ENCODE data around the gene KYAT1. TPM values are rescaled to one million over a fixed set of nuclear protein-coding genes. Genes with fewer than 3 reads are reported as not detected.

The KYAT1 gene
- total and polyA plus RNA-seq, 8 donors = 6.2 to 9.6 (median 7.2) TPM

DNA sequence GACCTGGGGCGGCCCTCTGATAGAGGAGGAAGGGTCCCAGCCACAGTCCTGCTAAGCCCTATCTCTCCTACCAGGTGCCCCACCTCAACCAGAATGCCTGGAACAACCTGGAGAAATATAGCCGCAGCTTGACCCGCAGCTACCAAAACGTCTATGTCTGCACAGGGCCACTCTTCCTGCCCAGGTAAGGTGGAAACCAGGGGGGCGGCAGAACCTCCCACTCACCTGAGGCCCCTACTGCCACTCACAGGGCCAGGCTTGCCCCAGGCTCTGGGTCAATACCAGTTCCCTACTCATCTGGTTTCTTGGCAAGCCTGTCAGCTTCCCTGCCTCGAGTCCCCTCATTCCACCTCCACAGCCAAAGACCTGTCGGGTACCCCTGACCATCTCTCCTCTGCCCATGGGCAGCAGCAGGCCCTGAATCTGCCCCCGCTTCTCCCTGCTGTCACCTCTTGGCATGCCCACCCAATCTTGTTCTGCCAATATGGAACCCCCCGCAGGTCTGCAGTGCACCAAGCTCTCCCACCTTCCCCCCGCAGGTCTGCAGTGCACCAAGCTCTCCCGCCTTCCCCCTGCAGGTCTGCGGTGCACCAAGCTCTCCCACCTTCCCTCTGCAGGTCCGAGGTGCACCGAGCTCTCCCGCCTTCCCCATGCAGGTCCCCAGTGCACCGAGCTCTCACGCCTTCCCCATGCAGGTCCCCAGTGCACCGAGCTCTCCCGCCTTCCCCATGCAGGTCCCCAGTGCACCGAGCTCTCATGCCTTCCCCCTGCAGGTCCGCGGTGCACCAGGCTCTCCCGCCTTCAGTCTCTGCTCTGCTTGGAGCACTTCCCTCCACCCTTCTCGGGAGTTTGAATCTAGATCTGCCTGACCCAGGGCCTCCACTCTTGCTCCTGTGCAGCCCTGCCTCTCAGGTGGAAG lies 60.8 kb downstream of the KYAT1 start:
- Histone ChIP-seq H3K36me3 (peaks cover 0 to 52% of the 10 kb centered on the region in 2 donors), H3K9me3 (no peaks in the 10 kb centered on the region), H3K4me1 (peaks cover 5 to 12% of the 10 kb centered on the region in 2 donors), H3K27me3 (peaks cover 0 to 7% of the 10 kb centered on the region in 2 donors), H3K27ac (no peak overlapping the region), H3K4me3 (no peak overlapping the region)
- DNase-seq = no peak
- intact Hi-C loops (cut with DNase I) = no loop called here
- no peak for ATAC-seq
- TF ChIP-seq, protein P1, sequence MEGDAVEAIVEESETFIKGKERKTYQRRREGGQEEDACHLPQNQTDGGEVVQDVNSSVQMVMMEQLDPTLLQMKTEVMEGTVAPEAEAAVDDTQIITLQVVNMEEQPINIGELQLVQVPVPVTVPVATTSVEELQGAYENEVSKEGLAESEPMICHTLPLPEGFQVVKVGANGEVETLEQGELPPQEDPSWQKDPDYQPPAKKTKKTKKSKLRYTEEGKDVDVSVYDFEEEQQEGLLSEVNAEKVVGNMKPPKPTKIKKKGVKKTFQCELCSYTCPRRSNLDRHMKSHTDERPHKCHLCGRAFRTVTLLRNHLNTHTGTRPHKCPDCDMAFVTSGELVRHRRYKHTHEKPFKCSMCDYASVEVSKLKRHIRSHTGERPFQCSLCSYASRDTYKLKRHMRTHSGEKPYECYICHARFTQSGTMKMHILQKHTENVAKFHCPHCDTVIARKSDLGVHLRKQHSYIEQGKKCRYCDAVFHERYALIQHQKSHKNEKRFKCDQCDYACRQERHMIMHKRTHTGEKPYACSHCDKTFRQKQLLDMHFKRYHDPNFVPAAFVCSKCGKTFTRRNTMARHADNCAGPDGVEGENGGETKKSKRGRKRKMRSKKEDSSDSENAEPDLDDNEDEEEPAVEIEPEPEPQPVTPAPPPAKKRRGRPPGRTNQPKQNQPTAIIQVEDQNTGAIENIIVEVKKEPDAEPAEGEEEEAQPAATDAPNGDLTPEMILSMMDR (IDR thresholded peaks at IDR 0.05) = no peak

DNA sequence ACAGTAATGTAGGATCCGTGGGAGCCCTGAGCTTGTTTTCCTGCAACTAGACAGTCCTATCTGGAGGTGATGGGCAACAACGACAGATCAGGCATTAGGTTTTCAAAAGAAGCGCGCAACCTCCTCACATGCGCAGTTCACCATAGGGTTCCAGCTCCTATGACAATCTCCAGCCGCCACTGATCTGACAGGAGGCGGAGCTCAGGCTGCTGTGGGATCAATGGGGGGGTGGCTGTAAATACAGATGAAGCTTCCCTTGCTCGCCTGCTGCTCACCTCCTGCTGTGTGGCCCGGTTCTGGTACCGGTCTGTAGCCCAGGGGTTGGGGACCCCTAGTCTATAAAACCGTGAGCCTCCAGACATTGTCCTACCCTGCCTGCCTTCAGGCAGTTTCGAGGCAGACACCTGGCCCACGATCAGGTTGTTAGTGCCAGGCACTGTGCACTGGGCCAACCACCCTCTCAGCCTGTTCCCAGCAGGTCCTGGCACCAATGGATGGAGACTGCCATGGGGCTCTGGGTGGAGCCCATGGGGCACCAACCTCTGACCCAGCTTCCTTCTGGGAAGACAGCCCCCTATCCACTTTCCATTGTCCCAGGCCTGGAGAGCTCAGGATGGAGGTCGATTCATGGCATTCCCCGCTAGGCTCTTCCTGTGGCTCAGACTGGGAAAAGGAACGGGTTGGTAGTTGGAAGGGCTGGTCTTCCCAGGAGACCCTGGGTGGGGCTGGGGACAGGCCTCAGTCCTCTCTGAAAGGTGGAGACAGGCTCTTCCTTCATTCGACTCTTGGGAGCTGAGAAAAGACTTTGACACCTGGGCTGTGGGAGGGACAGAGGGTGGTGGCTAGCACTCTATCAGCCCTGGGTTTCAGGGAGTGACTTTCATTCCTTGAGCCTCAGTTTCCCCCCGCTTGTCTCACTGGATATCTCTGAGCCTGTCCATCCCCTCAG lies 61.8 kb downstream of the KYAT1 start:
- DNase-seq (peak in 1 of 4 donors; percentile 20), ATAC-seq (no peak)
- TF ChIP-seq, protein P1 (IDR thresholded peaks at IDR 0.05) = no peak
- H3K27me3 ChIP-seq = peaks cover 0 to 7% of the 10 kb centered on the region in 2 donors
- H3K4me1 ChIP-seq = peaks cover 5 to 12% of the 10 kb centered on the region in 2 donors
- H3K4me3 ChIP-seq = peak overlapping the region; percentile 60 to 67
- intact Hi-C loops (cut with DNase I) = no loop called here
- no peak overlapping the region for H3K27ac ChIP-seq
- no peaks in the 10 kb centered on the region for H3K9me3 ChIP-seq
- H3K36me3 ChIP-seq = peaks cover 0 to 43% of the 10 kb centered on the region in 2 donors

DNA sequence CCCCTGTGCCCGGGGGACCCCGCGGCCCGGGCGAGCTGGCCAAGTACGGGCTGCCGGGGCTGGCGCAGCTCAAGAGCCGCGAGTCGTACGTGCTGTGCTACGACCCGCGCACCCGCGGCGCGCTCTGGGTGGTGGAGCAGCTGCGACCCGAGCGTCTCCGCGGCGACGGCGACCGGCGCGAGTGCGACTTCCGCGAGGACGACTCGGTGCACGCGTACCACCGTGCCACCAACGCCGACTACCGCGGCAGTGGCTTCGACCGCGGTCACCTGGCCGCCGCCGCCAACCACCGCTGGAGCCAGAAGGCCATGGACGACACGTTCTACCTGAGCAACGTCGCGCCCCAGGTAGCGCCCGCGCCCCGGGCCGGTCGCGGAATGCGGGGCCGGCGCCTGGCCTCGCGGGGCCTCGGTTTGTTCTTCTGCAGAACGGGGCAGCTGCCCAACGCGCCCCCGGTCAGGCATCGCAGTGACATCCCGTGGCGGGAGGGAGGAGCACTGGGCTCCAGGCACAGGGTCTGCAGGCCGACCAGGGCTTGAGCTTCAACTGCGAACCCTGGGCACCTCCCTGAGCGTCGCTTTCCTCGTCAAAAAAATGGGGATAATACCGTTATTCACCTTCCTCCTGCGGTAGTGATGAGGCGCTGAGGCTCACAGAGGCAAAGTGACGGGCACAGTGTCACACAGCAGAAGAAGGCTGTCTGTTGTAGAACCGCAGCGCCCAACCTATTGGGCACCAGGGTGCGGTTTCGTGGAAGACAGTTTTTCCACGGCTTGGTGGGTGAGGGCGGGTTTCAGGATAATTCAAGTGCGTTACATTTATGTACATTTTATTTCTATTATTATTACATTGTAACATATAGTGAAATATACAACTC lies 62.7 kb downstream of the KYAT1 start:
- Histone ChIP-seq H3K4me1 (peaks cover 5 to 12% of the 10 kb centered on the region in 2 donors), H3K27me3 (peaks cover 0 to 7% of the 10 kb centered on the region in 2 donors), H3K4me3 (peak overlapping the region; percentile 60 to 67), H3K36me3 (peaks cover 0 to 34% of the 10 kb centered on the region in 2 donors), H3K9me3 (no peaks in the 10 kb centered on the region), H3K27ac (peak overlapping the region in 1 of 2 donors; percentile 84)
- intact Hi-C loops (cut with DNase I) = no loop called here
- DNase-seq = peak in 3 of 4 donors; percentile 31 to 90 (median 37)
- TF ChIP-seq, protein P1 (IDR thresholded peaks at IDR 0.05) = no peak
- ATAC-seq = peak; percentile 8

DNA sequence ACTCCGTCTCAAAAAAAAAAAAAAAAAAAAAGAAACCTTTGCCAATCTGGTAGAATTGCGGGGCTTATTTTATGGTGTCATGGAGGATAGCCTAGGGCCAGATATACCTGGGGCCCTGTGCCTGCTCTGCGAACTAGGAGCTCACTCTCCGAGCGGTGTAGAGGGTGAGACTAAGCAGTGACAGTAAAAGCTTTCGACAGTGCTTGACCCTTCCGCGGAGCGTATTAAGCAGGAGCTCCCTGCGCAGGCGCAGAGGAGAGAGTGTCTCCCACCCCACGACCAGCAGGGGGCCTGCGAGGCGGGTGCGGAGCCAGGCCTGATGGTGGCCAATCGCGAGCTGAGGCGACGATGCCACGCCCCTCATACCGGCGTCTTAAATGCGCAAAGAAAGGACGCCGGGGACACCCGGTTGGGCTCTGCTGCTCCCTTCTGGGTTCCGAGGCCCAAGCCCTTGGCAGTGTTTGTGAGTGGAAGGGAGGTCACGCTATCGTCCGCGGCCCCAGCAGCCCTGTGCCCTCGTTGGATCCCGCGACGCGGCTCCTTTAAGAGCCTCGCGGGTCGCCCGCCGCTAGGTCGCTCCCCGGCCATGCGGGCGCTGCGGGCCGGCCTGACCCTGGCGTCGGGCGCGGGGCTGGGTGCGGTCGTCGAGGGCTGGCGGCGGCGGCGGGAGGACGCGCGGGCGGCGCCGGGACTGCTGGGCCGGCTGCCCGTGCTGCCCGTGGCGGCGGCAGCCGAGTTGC lies 63.5 kb downstream of the KYAT1 start, which contains the start of gene ENDOG:
ENDOG (plus strand) TSS at position 402 of the 740 bp plus-strand sequence; CDS start at position 587, 185 bp downstream.
- intact Hi-C loops (cut with DNase I) = no loop called here
- peak; percentile 96 to 99 (median 98) for DNase-seq
- Histone ChIP-seq H3K27me3 (peaks cover 0 to 7% of the 10 kb centered on the region in 2 donors), H3K4me1 (peaks cover 5 to 12% of the 10 kb centered on the region in 2 donors), H3K27ac (peak within 1 kb of the TSS; percentile 59 to 84), H3K4me3 (peak within 1 kb of the TSS; percentile 60 to 67), H3K36me3 (peaks cover 0 to 26% of the 10 kb centered on the region in 2 donors), H3K9me3 (no peaks in the 10 kb centered on the region)
- peak; percentile 99 for ATAC-seq
- TF ChIP-seq, protein P1 (IDR thresholded peaks at IDR 0.05) = peak; percentile 97 to 98
